Duodenal mucosa (tissue), 2 donors: ENCODE data around the gene GAA.
A peak's percentile ranks its signal among the peaks of the same experiment; 100 is the strongest.
"Not testable (repeated sequence)": the region's sequence is repeated elsewhere in the genome, so short reads cannot be mapped to it uniquely, and the experiment has no call there.

Experiments used
- H3K27ac ChIP-seq: one replicate; pipeline ENCODE4 v1.7.0; 2013; ENCODE audit warnings: low read depth, low read length
- H3K27me3 ChIP-seq, 2 donors: one replicate each; pipeline ENCODE4 v1.7.0; 2013; ENCODE audit warnings: low read length in 2 of 2, control low read depth in 1 of 2; ENCODE audit not compliant: insufficient read depth in 2 of 2, control insufficient read depth in 1 of 2
- H3K36me3 ChIP-seq, 2 donors: one replicate each; pipeline ENCODE4 v1.7.0; 2013; ENCODE audit warnings: low read length in 2 of 2, control low read depth in 1 of 2; ENCODE audit not compliant: insufficient read depth in 2 of 2, control insufficient read depth in 1 of 2
- H3K4me1 ChIP-seq, 2 donors: one replicate each; pipeline ENCODE4 v1.7.0; 2013; ENCODE audit warnings: low read length in 2 of 2, control low read depth in 1 of 2; ENCODE audit not compliant: insufficient read depth in 2 of 2, control insufficient read depth in 1 of 2
- H3K4me3 ChIP-seq, 2 donors: one replicate each; pipeline ENCODE4 v1.7.0; 2013; ENCODE audit warnings: low read length in 2 of 2, low read depth in 1 of 2
- H3K9ac ChIP-seq, 2 donors: one replicate each; pipeline ENCODE4 v1.7.0; 2013; ENCODE audit warnings: low read length in 2 of 2, low read depth in 1 of 2
- H3K9me3 ChIP-seq, 2 donors: one replicate each; pipeline ENCODE4 v1.7.0; 2013; ENCODE audit warnings: low read length in 2 of 2, control low read depth in 1 of 2; ENCODE audit not compliant: control insufficient read depth in 1 of 2

The GAA gene

GRCh38 chr17:80145076-80146075, 44.0 kb downstream of the GAA start:
- H3K4me3 ChIP-seq: peak overlapping the region; percentile 78 to 88
- no peak overlapping the region for H3K27ac ChIP-seq
- peaks cover 21 to 25% of the 10 kb centered on the region in 2 donors for H3K4me1 ChIP-seq
- H3K9ac ChIP-seq: peak overlapping the region; percentile 77 to 87
- H3K9me3 ChIP-seq: no peaks in the 10 kb centered on the region
- H3K27me3 ChIP-seq: no peaks in the 10 kb centered on the region
- H3K36me3 ChIP-seq: peaks cover 20 to 39% of the 10 kb centered on the region in 2 donors

GRCh38 chr17:80146121-80147034, 45.0 kb downstream of the GAA start:
- peak overlapping the region; percentile 78 to 88 for H3K4me3 ChIP-seq
- peaks cover 16 to 30% of the 10 kb centered on the region in 2 donors for H3K36me3 ChIP-seq
- H3K27me3 ChIP-seq: no peaks in the 10 kb centered on the region
- H3K4me1 ChIP-seq: peaks cover 21 to 25% of the 10 kb centered on the region in 2 donors
- H3K27ac ChIP-seq: peak overlapping the region; percentile 89
- peak overlapping the region; percentile 77 to 87 for H3K9ac ChIP-seq
- no peaks in the 10 kb centered on the region for H3K9me3 ChIP-seq

- Histone ChIP-seq H3K36me3 (peaks cover 8 to 22% of the 10 kb centered on the region in 2 donors), H3K4me3 (peak within 1 kb of the TSS; percentile 83 to 88), H3K4me1 (peaks cover 21 to 25% of the 10 kb centered on the region in 2 donors), H3K9ac (peak within 1 kb of the TSS; percentile 83 to 87), H3K27me3 (no peaks in the 10 kb centered on the region), H3K27ac (peak within 1 kb of the TSS; percentile 89), H3K9me3 (no peaks in the 10 kb centered on the region)
These were observed 45.8 kb downstream of the GAA start, which contains the start of gene EIF4A3 for GRCh38 chr17:80147035-80147822. TSS of gene EIF4A3 (minus strand) at chr17:80147128. CDS start at chr17:80146961, 167 bp downstream.

GRCh38 chr17:80151333-80151732, 50.0 kb downstream of the GAA start:
- no peak overlapping the region for H3K4me3 ChIP-seq
- no peak overlapping the region for H3K9ac ChIP-seq
- H3K9me3 ChIP-seq: peaks cover 0 to 6% of the 10 kb centered on the region in 2 donors
- no peaks in the 10 kb centered on the region for H3K36me3 ChIP-seq
- no peak overlapping the region for H3K27ac ChIP-seq
- peaks cover 4 to 6% of the 10 kb centered on the region in 2 donors for H3K4me1 ChIP-seq
- no peaks in the 10 kb centered on the region for H3K27me3 ChIP-seq

GRCh38 chr17:80152081-80152702, 50.8 kb downstream of the GAA start:
- Histone ChIP-seq H3K9me3 (peaks cover 0 to 6% of the 10 kb centered on the region in 2 donors), H3K36me3 (no peaks in the 10 kb centered on the region), H3K27ac (no peak overlapping the region), H3K4me3 (no peak overlapping the region), H3K27me3 (no peaks in the 10 kb centered on the region), H3K9ac (no peak overlapping the region), H3K4me1 (peaks cover 4 to 6% of the 10 kb centered on the region in 2 donors)

- no peaks in the 10 kb centered on the region for H3K27me3 ChIP-seq
- no peaks in the 10 kb centered on the region for H3K36me3 ChIP-seq
- H3K9me3 ChIP-seq: peaks cover 0 to 6% of the 10 kb centered on the region in 2 donors
- H3K9ac ChIP-seq: no peak overlapping the region
- H3K4me1 ChIP-seq: peaks cover 3% of the 10 kb centered on the region in 2 donors
- no peak overlapping the region for H3K27ac ChIP-seq
- H3K4me3 ChIP-seq: no peak overlapping the region
These were observed 51.6 kb downstream of the GAA start for GRCh38 chr17:80153004-80153403.

- Histone ChIP-seq H3K9me3 (peaks cover 0 to 6% of the 10 kb centered on the region in 2 donors), H3K27me3 (no peaks in the 10 kb centered on the region), H3K27ac (no peak overlapping the region), H3K4me3 (no peak overlapping the region), H3K36me3 (no peaks in the 10 kb centered on the region), H3K4me1 (no peaks in the 10 kb centered on the region), H3K9ac (no peak overlapping the region)
These were observed 52.8 kb downstream of the GAA start for GRCh38 chr17:80154166-80154565.

GRCh38 chr17:80155600-80155999, 54.2 kb downstream of the GAA start:
- not testable (repeated sequence) for H3K27me3 ChIP-seq, H3K27ac ChIP-seq, H3K9me3 ChIP-seq, H3K4me1 ChIP-seq, H3K36me3 ChIP-seq, H3K9ac ChIP-seq, H3K4me3 ChIP-seq

GRCh38 chr17:80158846-80159245, 57.5 kb downstream of the GAA start:
- Histone ChIP-seq H3K9me3 (peaks cover 0 to 6% of the 10 kb centered on the region in 2 donors), H3K4me1 (no peaks in the 10 kb centered on the region), H3K4me3 (no peak overlapping the region), H3K27ac (no peak overlapping the region), H3K9ac (no peak overlapping the region), H3K36me3 (no peaks in the 10 kb centered on the region), H3K27me3 (peaks cover 0 to 3% of the 10 kb centered on the region in 2 donors)
